NCI-H128 (cell line): ENCODE measurements around the gene MSANTD1.

ENCODE experiments used
- DNase-seq: peaks from one replicate; lab custom pipeline; 2025; ENCODE audit not compliant: unreplicated experiment; lab: John Stamatoyannopoulos, UW

Gene MSANTD1

GRCh38 chr4:3232001-3232400 is 17.0 kb upstream of the MSANTD1 start:
- DNase-seq: no peak

DNA sequence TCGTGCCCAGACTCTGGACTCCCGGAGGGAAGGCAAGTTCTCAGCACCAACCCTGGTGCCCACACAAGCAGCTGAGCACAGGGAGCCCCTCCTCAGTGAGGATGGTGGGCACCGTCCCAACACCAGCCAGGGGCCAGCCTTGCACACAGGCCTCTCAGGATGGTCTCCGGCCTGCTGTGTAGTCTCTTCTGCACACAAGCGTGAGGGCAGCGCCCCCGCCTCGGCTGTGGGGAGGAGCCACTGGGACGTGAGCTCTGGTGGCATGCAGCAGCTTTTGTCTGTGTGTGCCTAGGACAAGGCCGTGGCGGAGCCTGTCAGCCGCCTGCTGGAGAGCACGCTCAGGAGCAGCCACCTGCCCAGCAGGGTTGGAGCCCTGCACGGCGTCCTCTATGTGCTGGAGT is 16.1 kb upstream of the MSANTD1 start:
- DNase-seq: no peak

DNA sequence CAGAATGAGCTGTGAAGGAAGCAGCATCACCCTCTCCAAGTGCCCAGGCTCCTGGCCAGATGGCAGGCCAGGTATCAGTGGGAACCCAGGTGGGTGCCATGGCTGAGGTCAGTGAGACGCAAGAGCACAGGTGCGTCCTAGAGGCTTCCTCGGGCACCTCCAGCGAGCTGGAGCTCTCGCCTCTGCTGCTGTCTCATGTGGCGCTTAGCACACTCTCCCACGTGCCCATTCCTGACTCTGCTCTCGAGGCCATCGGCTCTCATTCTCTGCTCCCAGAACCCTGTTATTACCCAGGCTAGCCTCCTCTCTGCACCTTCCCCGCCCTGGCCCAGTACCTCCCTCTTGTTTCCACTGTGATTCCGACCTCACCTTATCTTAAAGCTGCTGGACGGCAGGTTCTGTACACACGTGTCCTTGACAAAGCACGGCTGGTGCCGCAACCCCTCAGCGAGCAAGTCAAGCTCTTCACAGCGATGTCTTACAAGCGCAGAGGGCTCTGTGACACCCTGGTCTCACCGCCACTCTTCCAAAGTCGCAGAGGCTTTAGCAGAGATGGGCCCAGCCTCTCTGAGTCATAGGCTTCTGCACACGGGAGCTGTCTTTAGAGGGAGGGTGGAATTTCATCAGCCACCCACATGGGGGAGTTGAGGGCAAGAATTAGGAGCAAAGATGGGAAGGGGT is 15.4 kb upstream of the MSANTD1 start:
- no peak for DNase-seq

DNA sequence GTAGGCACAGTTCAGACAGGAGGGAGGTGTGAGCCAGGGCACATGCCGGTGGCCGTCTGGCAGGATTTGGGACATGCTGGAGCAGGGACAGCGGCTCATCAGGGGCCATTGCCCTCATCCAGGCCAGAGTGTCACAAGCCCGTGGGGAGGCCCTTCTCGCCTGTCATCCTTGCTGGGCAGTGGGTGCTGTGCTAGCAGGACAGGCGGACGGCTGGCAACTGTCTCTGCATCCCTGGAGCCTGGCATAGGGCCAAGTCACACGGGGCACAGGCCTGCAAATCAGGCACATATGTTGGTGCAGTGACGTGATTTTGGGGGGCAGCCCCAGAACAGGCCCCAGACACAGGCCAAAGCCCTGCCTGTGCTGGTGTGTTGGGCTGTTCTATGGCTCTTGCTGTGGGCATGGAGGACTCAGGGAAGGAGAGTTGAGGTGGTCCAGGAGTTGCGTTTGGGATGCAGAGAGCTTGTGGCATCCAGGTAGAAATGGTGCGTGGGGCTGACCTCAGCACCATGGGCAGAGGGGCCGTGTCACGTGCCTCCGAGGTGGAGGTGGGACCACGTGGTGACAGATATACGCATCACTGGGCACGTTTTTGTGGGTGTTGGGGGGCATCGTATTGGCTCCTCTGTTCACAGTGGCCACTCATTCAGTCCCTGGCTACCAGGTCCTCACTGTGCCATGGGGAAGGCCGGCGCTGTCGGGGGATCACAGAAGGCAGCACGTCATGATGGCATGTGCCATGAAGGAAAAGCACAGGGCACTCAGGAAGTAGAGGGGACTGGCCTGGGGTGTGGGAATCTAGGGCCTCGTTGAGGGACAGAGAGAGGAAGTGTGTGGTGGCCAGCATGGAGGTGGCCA is 14.6 kb upstream of the MSANTD1 start:
- DNase-seq: no peak

GRCh38 chr4:3235030-3235345 is 14.0 kb upstream of the MSANTD1 start:
- DNase-seq: no peak

DNA sequence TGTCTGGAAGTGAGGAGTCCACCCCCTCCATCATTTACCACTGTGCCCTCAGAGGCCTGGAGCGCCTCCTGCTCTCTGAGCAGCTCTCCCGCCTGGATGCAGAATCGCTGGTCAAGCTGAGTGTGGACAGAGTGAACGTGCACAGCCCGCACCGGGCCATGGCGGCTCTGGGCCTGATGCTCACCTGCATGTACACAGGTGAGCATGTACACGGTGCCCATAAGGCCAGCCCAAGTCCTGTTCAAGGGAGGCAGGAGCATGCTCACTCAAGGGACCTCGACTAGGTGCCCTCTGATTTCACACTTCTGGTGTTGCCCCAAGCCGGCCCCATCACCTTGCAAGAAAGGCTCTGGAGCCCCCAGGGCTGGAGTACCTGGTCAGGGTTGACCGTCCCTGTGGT is 13.4 kb upstream of the MSANTD1 start:
- no peak for DNase-seq

GRCh38 chr4:3236326-3236878 is 12.6 kb upstream of the MSANTD1 start:
- no peak for DNase-seq

DNA sequence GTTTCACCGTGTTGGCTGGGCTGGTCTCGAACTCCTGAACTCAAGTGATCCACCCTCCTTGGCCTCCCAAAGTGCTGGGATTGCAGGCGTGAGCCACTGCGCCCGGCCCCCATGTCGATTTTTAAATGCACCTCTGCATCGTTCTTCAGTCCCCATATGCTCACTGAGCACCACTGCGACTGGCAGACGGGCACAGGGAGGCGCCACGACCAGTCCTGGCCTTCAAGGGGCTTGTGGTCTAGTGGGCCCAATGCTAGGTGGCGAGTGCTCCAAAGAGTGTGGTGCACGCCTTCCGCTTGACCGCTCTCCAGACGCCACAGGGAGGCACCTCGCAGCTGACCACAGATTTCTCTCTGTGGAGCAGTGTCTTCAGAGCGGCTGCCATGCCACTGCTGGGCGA is 11.7 kb upstream of the MSANTD1 start:
- DNase-seq: no peak

GRCh38 chr4:3237712-3238560 is 11.0 kb upstream of the MSANTD1 start:
- DNase-seq: no peak

DNA sequence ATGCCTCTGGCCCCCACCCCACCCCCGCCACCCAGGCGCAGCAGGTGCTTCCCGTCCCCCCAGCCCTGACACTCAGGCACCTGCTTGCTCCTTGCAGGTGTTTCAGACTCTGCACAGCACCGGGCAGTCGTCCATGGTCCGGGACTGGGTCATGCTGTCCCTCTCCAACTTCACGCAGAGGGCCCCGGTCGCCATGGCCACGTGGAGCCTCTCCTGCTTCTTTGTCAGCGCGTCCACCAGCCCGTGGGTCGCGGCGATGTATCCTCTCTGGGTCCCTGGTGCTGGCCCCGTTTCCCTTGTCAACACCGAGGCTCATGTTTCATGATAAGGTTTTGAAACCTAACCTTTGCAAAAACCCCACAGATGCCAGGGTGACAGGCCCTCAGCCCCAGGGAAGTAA is 10.2 kb upstream of the MSANTD1 start:
- DNase-seq: no peak

DNA sequence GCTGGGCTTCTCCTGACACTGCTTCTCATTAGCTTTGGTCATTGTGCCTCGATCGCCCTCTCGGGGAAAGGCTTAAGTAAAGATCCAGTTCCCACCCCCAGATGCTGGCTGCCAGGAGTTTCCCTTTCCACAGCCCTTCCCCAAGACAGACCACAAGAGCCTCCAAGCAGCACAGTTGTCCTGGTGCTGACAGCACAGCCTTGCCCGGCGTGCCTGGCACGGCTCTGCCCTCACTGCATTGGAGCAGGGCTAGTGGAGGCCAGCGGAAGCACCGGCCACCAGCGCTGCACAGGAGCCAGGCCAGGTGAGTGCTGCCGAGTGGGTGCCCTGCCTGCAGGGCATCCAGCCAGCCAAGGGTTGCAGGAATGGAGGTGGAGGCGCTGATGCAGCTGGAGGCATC is 9.7 kb upstream of the MSANTD1 start:
- no peak for DNase-seq

GRCh38 chr4:3239998-3240920 is 8.7 kb upstream of the MSANTD1 start:
- no peak for DNase-seq

- DNase-seq: no peak
These were observed 7.9 kb upstream of the MSANTD1 start for GRCh38 chr4:3240936-3241522.

GRCh38 chr4:3241898-3242524 is 6.9 kb upstream of the MSANTD1 start:
- DNase-seq: no peak

DNA sequence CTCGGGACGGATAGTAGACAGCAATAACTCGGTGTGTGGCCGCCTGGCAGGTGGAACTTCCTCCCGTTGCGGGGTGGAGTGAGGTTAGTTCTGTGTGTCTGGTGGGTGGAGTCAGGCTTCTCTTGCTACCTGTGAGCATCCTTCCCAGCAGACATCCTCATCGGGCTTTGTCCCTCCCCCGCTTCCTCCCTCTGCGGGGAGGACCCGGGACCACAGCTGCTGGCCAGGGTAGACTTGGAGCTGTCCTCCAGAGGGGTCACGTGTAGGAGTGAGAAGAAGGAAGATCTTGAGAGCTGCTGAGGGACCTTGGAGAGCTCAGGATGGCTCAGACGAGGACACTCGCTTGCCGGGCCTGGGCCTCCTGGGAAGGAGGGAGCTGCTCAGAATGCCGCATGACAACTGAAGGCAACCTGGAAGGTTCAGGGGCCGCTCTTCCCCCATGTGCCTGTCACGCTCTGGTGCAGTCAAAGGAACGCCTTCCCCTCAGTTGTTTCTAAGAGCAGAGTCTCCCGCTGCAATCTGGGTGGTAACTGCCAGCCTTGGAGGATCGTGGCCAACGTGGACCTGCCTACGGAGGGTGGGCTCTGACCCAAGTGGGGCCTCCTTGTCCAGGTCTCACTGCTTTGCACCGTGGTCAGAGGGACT is 5.7 kb upstream of the MSANTD1 start:
- DNase-seq: no peak

DNA sequence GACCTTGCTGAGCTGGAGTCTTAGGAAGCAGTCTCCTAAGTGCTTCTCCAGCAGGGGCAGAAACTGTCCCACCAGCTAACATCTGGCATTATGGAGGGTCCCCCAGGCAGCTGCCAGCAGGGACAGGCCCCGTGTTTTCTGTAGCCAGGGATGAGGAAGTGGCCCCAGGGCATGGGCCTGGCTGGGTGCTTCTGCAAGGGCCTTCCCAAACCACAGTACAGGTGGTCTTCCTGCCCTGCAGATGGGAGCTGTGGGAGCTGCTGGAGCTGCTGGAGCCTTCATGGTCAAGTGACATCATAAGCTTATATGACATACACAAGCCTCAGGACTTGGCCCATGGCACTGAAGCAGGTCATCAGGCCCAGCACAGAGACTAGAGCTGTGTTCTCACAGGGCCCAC is 5.0 kb upstream of the MSANTD1 start:
- DNase-seq: no peak

DNA sequence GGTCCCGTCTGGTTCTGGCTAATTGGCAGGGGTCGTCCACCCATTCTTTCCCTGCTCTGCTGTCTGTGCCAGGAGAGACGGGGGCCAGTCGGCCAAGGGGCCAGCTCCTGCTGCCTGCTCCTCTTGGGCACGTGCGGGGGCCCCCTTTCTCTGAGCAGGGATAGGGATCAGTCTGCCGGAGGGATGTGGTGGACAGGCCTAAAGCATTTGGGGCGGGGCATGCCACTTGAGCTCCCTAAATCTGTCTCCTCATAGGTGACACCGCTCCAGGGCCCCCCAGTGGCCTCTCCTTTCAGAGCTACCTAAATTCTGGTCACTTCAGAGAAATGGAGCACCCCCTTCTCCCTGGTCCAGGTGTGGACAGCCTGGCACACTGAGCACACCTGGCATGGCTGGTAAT is 4.2 kb upstream of the MSANTD1 start:
- DNase-seq: no peak

GRCh38 chr4:3245676-3246075 is 3.3 kb upstream of the MSANTD1 start:
- DNase-seq: no peak
